Measurements from ENCODE around the gene PSMC1.

The PSMC1 gene

GRCh38 chr14:90294872-90295271 is 38.5 kb downstream of the PSMC1 start:
- H3K9ac ChIP-seq (ENCODE audit: low read length), result no peak overlapping the region
- no peaks in the 10 kb centered on the region for H3F3A ChIP-seq (ENCODE audit: insufficient read depth, low read length)
- TF ChIP-seq EZH2 (IDR thresholded peaks at IDR 0.05; ENCODE audit: borderline replicate concordance, low read length) (no peak), CTCF (IDR thresholded peaks at IDR 0.05; ENCODE audit: low read length) (no peak)
- H3K36me3 ChIP-seq (ENCODE audit: insufficient read depth, low read length), result peaks cover 70% of the 10 kb centered on the region
- no peak overlapping the region for H3K4me2 ChIP-seq (ENCODE audit: low read length)
- H3K9me3 ChIP-seq (ENCODE audit: low read length), result no peaks in the 10 kb centered on the region
- no peak overlapping the region for H3K4me3 ChIP-seq (ENCODE audit: low read depth, low read length, poor library complexity, severe bottlenecking)
- H3K27ac ChIP-seq (ENCODE audit: low read depth, low read length, poor library complexity, severe bottlenecking), result no peak overlapping the region
- no peaks in the 10 kb centered on the region for H4K20me1 ChIP-seq (ENCODE audit: insufficient read depth, low read length)
- no peak overlapping the region for H2AFZ ChIP-seq (ENCODE audit: low read length)
- H3K9me2 ChIP-seq (ENCODE audit: low read depth, low read length), result no peaks in the 10 kb centered on the region
- H3K4me1 ChIP-seq (ENCODE audit: insufficient read depth, low read length, severe bottlenecking), result no peaks in the 10 kb centered on the region
- no peaks in the 10 kb centered on the region for H3K27me3 ChIP-seq (ENCODE audit: insufficient read depth, low read length)
- no peaks in the 10 kb centered on the region for H3K79me2 ChIP-seq (ENCODE audit: insufficient read depth, low read length)

- Histone ChIP-seq H3K36me3 (ENCODE audit: insufficient read depth, low read length) (peaks cover 65% of the 10 kb centered on the region), H3K79me2 (ENCODE audit: insufficient read depth, low read length) (no peaks in the 10 kb centered on the region), H3K4me2 (ENCODE audit: low read length) (no peak overlapping the region), H3K9me2 (ENCODE audit: low read depth, low read length) (no peaks in the 10 kb centered on the region), H4K20me1 (ENCODE audit: insufficient read depth, low read length) (no peaks in the 10 kb centered on the region), H3K9ac (ENCODE audit: low read length) (no peak overlapping the region), H3K9me3 (ENCODE audit: low read length) (no peaks in the 10 kb centered on the region), H3K4me1 (ENCODE audit: insufficient read depth, low read length, severe bottlenecking) (no peaks in the 10 kb centered on the region), H3K27me3 (ENCODE audit: insufficient read depth, low read length) (no peaks in the 10 kb centered on the region), H3K4me3 (ENCODE audit: low read depth, low read length, poor library complexity, severe bottlenecking) (no peak overlapping the region), H3F3A (ENCODE audit: insufficient read depth, low read length) (0 out of 2 replicates have a peak, but pooled peaks cover 2% of the 10 kb centered on the region), H3K27ac (ENCODE audit: low read depth, low read length, poor library complexity, severe bottlenecking) (no peak overlapping the region), H2AFZ (ENCODE audit: low read length) (no peak overlapping the region)
- TF ChIP-seq EZH2 (IDR thresholded peaks at IDR 0.05; ENCODE audit: borderline replicate concordance, low read length), result no peak
- no peak for TF ChIP-seq CTCF (IDR thresholded peaks at IDR 0.05; ENCODE audit: low read length)
Measured at GRCh38 chr14:90295870-90296516, 39.6 kb downstream of the PSMC1 start.

DNA sequence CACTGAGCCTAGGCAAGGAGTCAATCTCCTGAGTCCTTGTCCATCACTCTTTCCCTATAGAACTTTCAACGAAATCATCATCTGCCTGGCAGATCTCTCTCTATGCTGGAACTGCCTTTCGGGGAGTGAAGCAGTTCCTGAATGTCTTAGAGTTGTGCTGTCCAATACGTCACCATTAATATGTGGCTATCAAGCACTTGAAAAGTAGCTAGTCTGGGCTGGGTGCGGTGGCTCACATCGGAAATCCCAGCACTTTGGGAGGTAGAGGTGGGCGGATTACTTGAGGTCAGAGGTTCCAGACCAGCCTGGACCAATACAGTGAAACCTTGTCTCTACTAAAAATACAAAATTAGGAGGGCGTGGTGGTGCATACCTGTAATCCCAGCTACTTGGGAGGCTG is 40.3 kb downstream of the PSMC1 start:
- 0 out of 2 replicates have a peak, but pooled peaks cover 4% of the 10 kb centered on the region for H3F3A ChIP-seq (ENCODE audit: insufficient read depth, low read length)
- no peak overlapping the region for H3K9ac ChIP-seq (ENCODE audit: low read length)
- no peak overlapping the region for H3K4me3 ChIP-seq (ENCODE audit: low read depth, low read length, poor library complexity, severe bottlenecking)
- H3K27me3 ChIP-seq (ENCODE audit: insufficient read depth, low read length), result no peaks in the 10 kb centered on the region
- H3K79me2 ChIP-seq (ENCODE audit: insufficient read depth, low read length), result no peaks in the 10 kb centered on the region
- no peaks in the 10 kb centered on the region for H3K9me3 ChIP-seq (ENCODE audit: low read length)
- no peak overlapping the region for H2AFZ ChIP-seq (ENCODE audit: low read length)
- H3K4me1 ChIP-seq (ENCODE audit: insufficient read depth, low read length, severe bottlenecking), result no peaks in the 10 kb centered on the region
- TF ChIP-seq CTCF (IDR thresholded peaks at IDR 0.05; ENCODE audit: low read length) (no peak), EZH2 (IDR thresholded peaks at IDR 0.05; ENCODE audit: borderline replicate concordance, low read length) (no peak)
- H3K9me2 ChIP-seq (ENCODE audit: low read depth, low read length), result no peaks in the 10 kb centered on the region
- H3K4me2 ChIP-seq (ENCODE audit: low read length), result no peak overlapping the region
- peaks cover 61% of the 10 kb centered on the region for H3K36me3 ChIP-seq (ENCODE audit: insufficient read depth, low read length)
- no peaks in the 10 kb centered on the region for H4K20me1 ChIP-seq (ENCODE audit: insufficient read depth, low read length)
- H3K27ac ChIP-seq (ENCODE audit: low read depth, low read length, poor library complexity, severe bottlenecking), result no peak overlapping the region

All from OCI-LY1 (cell line).